HepG2 (cell line): ENCODE data around the gene ZNF783.
A peak's percentile ranks its signal among the peaks of the same experiment; 100 is the strongest.

ENCODE experiments used
- ATF6 ChIP-seq: sonication (generic); formaldehyde crosslinking; conservative IDR thresholded peaks from 2 replicates; pipeline ENCODE4 v1.4.0; 2020; ENCODE audit warnings: missing genetic modification reagents
- CTCF ChIP-seq: sonication (generic); formaldehyde crosslinking; IDR thresholded peaks from 2 replicates; pipeline ENCODE4 v1.5.0; 2020; ENCODE audit warnings: mild to moderate bottlenecking, missing genetic modification reagents, moderate library complexity
- E2F1 ChIP-seq: sonication (generic); formaldehyde crosslinking; IDR thresholded peaks from 2 replicates; pipeline ENCODE4 v1.5.0; 2020; ENCODE audit warnings: missing genetic modification reagents
- FOSL1 ChIP-seq: sonication (generic); formaldehyde crosslinking; IDR thresholded peaks from 2 replicates; pipeline ENCODE4 v1.9.0; 2021; ENCODE audit warnings: missing genetic modification reagents, borderline replicate concordance
- MXI1 ChIP-seq: IDR thresholded peaks from 3 replicates; pipeline ENCODE4 v1.6.1; 2012; ENCODE audit warnings: low read depth, low read length, inconsistent platforms, borderline replicate concordance
- NR2F2 ChIP-seq: IDR thresholded peaks from 2 replicates; pipeline ENCODE4 v1.6.1; 2012; ENCODE audit warnings: low read depth, inconsistent platforms, borderline replicate concordance
- NRL ChIP-seq: sonication (generic); formaldehyde crosslinking; IDR thresholded peaks from 2 replicates; pipeline ENCODE4 v1.5.0; 2020; ENCODE audit warnings: missing genetic modification reagents, mild to moderate bottlenecking, moderate library complexity, borderline replicate concordance
- RARG ChIP-seq: sonication (generic); formaldehyde crosslinking; IDR thresholded peaks from 2 replicates; pipeline ENCODE4 v1.4.0; 2020; ENCODE audit warnings: low read depth, mild to moderate bottlenecking, missing genetic modification reagents
- REXO4 ChIP-seq: sonication (generic); formaldehyde crosslinking; IDR thresholded peaks from 2 replicates; pipeline ENCODE4 v1.8.0; 2022; ENCODE audit warnings: missing genetic modification reagents, mild to moderate bottlenecking, borderline replicate concordance
- RFX1 ChIP-seq: fragments of 450-650 bp; IDR thresholded peaks from 2 replicates; pipeline ENCODE4 v1.6.1; 2017
- TAF1 ChIP-seq: sonication (generic); formaldehyde crosslinking; IDR thresholded peaks from 2 replicates; pipeline ENCODE4 v1.4.0; 2020; ENCODE audit warnings: missing genetic modification reagents
- THAP9 ChIP-seq: sonication (generic); formaldehyde crosslinking; IDR thresholded peaks from 2 replicates; pipeline ENCODE4; 2020; ENCODE audit warnings: missing genetic modification reagents, mild to moderate bottlenecking, borderline replicate concordance
- ZKSCAN8 ChIP-seq: IDR thresholded peaks from 2 replicates; pipeline ENCODE4 v1.6.1; 2016; ENCODE audit warnings: borderline replicate concordance, missing genetic modification reagents, missing compliant biosample characterization
- ZNF703 ChIP-seq: sonication (generic); formaldehyde crosslinking; IDR thresholded peaks from 2 replicates; pipeline ENCODE4 v1.5.1; 2020; ENCODE audit warnings: missing genetic modification reagents, mild to moderate bottlenecking, moderate library complexity, borderline replicate concordance

- peak; percentile 52; the same call in 1 of the 2 replicates for TF ChIP-seq E2F1
- peak; percentile 47; the same call in 1 of the 3 replicates for TF ChIP-seq MXI1
- TF ChIP-seq CTCF (CRISPR knock-in tag): peak; percentile 99
- TF ChIP-seq ATF6 (CRISPR knock-in tag): no peak
- TF ChIP-seq RARG (CRISPR knock-in tag): no peak
- peak; percentile 88; the same call in 1 of the 2 replicates for TF ChIP-seq THAP9 (CRISPR knock-in tag)
- peak; percentile 85 for TF ChIP-seq TAF1 (CRISPR knock-in tag)
- TF ChIP-seq NR2F2: peak; percentile 46; the same call in 1 of the 2 replicates
- no peak for TF ChIP-seq REXO4 (CRISPR knock-in tag)
- no peak for TF ChIP-seq ZNF703 (CRISPR knock-in tag)
- no peak; the same call in 1 of the 2 replicates for TF ChIP-seq ZKSCAN8 (CRISPR knock-in tag)
- no peak for TF ChIP-seq FOSL1
- no peak; the same call in 1 of the 2 replicates for TF ChIP-seq NRL
- no peak for TF ChIP-seq RFX1
Observed at GRCh38 chr7:149239345-149240143, 22.5 kb upstream of the ZNF783 start, which contains the start of gene ZNF212.
